GM12875 (cell line): Measurements from ENCODE around the gene WDR20.

Experiments
- H3K4me3 ChIP-seq: one replicate; pipeline ENCODE4 v1.5.1; 2011; ENCODE audit warnings: low read depth, low read length, control low read depth
- CTCF ChIP-seq: IDR thresholded peaks from 2 replicates; pipeline ENCODE4 v1.5.1; 2011; ENCODE audit warnings: low read depth, mild to moderate bottlenecking, control low read depth, inconsistent platforms, low read length, moderate library complexity, borderline replicate concordance; ENCODE audit not compliant: insufficient read depth

The WDR20 gene

GRCh38 chr14:102177161-102177560 lies 37.5 kb downstream of the WDR20 start:
- H3K4me3 ChIP-seq = no peak overlapping the region
- no peak for TF ChIP-seq CTCF

- H3K4me3 ChIP-seq = no peak overlapping the region
- TF ChIP-seq CTCF = no peak
Observed at GRCh38 chr14:102178806-102179205, 39.1 kb downstream of the WDR20 start.

GRCh38 chr14:102180248-102180998 lies 40.7 kb downstream of the WDR20 start:
- no peak for TF ChIP-seq CTCF
- H3K4me3 ChIP-seq = no peak overlapping the region

- TF ChIP-seq CTCF = no peak
- no peak overlapping the region for H3K4me3 ChIP-seq
Observed at GRCh38 chr14:102181187-102181586, 41.5 kb downstream of the WDR20 start.

- H3K4me3 ChIP-seq = no peak overlapping the region
- TF ChIP-seq CTCF = no peak
Observed at GRCh38 chr14:102182190-102182589, 42.5 kb downstream of the WDR20 start.

- no peak overlapping the region for H3K4me3 ChIP-seq
- TF ChIP-seq CTCF = no peak
Observed at GRCh38 chr14:102182936-102183619, 43.4 kb downstream of the WDR20 start.

- no peak overlapping the region for H3K4me3 ChIP-seq
- TF ChIP-seq CTCF = no peak
Observed at GRCh38 chr14:102183886-102184285, 44.2 kb downstream of the WDR20 start.
